ENCODE results near the gene ZNF708. TPM values are rescaled to one million over a fixed set of nuclear protein-coding genes. Genes with fewer than 3 reads are reported as not detected.

Gene ZNF708
- total and polyA plus RNA-seq, 9 of the 15 experiments (the other 6 are each of a cell fraction or from before 2014, with no cell fraction given): 2.9 to 11.9 (median 6.7) TPM

GRCh38 chr19:21321996-21322395, 7.2 kb downstream of the ZNF708 start:
- no peaks in the 10 kb centered on the region for H3K27me3 ChIP-seq (ENCODE audit: control insufficient read depth in 2 of 2, insufficient read depth in 2 of 2, low read length in 2 of 2)
- no peak overlapping the region for H3K4me2 ChIP-seq (ENCODE audit: insufficient read depth, low read length)
- H2AFZ ChIP-seq (ENCODE audit: low read depth, low read length): no peak overlapping the region
- CTCF ChIA-PET (ENCODE audit: low intra/inter-chr PET ratio): no interaction called here
- intact Hi-C loops (cut with micrococcal nuclease): no loop called here
- peaks cover 8 to 9% of the 10 kb centered on the region in 2 experiments; a peak in 4 of 5 replicates for H3K4me1 ChIP-seq (replicated peaks in 1 of 2; ENCODE audit: control insufficient read depth in 2 of 2, insufficient read depth in 2 of 2, low read length in 2 of 2)
- POLR2A ChIA-PET: no interaction called here
- FAIRE-seq (no peak), ATAC-seq (no peak), DNase-seq (ENCODE audit: extremely low read depth in 1 of 4, low spot score in 3 of 4) (no peak)
- no peak overlapping the region for H3K4me3 ChIP-seq
- no peaks in the 10 kb centered on the region for H3K9me3 ChIP-seq (replicated peaks; ENCODE audit: control insufficient read depth, insufficient read depth, low read depth, low read length)
- in situ Hi-C loops (cut with MboI): no loop called here
- BruUV-seq (replicated peaks): no TSS peak
- no peak overlapping the region for H3K9ac ChIP-seq (ENCODE audit: insufficient read depth in 1 of 2, low read depth in 2 of 2, low read length in 2 of 2)
- peaks cover 9% of the 10 kb centered on the region; the same call in 1 of the 3 replicates for H3K36me3 ChIP-seq (ENCODE audit: control insufficient read depth, insufficient read depth, low read length)
- peaks cover 39% of the 10 kb centered on the region for H3K79me2 ChIP-seq (ENCODE audit: control insufficient read depth, insufficient read depth, low read length)
- H3K27ac ChIP-seq (ENCODE audit: extremely low read depth, low read depth, low read length): no peak overlapping the region
- no peak for TF ChIP-seq CC2D1A (IDR thresholded peaks at IDR 0.05)
- H3K9me1 ChIP-seq (ENCODE audit: control insufficient read depth, insufficient read depth, low read length): no peaks in the 10 kb centered on the region
- no peaks in the 10 kb centered on the region for H4K20me1 ChIP-seq (replicated peaks; ENCODE audit: control insufficient read depth, insufficient read depth, low read length)
- 82% methylated on average over 4 of the region's 4 CpGs for WGBS (ENCODE audit: insufficient coverage, low coverage, missing lambda C conversion rate)

- no peak for TF ChIP-seq RFX5 (IDR thresholded peaks at IDR 0.05; ENCODE audit: low read depth, low read length)
- TF ChIP-seq HCFC1 (IDR thresholded peaks at IDR 0.05; ENCODE audit: low read depth, low read length): no peak
- no peak for TF ChIP-seq MAFG (tag; conservative IDR thresholded peaks at IDR 0.05)
- TF ChIP-seq HINFP (tag; conservative IDR thresholded peaks at IDR 0.05; ENCODE audit: low read depth): no peak
- no peak for TF ChIP-seq MAFK (IDR thresholded peaks at IDR 0.05; ENCODE audit: low read length)
- TF ChIP-seq NKRF (IDR thresholded peaks at IDR 0.05; ENCODE audit: borderline replicate concordance): no peak
- TF ChIP-seq YBX1 (IDR thresholded peaks at IDR 0.05): no peak
- no peak for TF ChIP-seq CBX5 (IDR thresholded peaks at IDR 0.05; ENCODE audit: borderline replicate concordance, low read depth)
- TF ChIP-seq POLR3G (IDR thresholded peaks at IDR 0.05; ENCODE audit: extremely low read depth, insufficient read length, insufficient replicate concordance): no peak
- no peak for TF ChIP-seq COPS2 (conservative IDR thresholded peaks at IDR 0.05)
- no peak for TF ChIP-seq NCOA6 (IDR thresholded peaks at IDR 0.05)
- no peak for TF ChIP-seq ZNF224 (CRISPR knock-in tag; IDR thresholded peaks at IDR 0.05)
- Histone ChIP-seq H3K4me3 (no peak overlapping the region), H3K4me2 (ENCODE audit: insufficient read depth, low read length) (no peak overlapping the region), H3K27me3 (ENCODE audit: control insufficient read depth in 2 of 2, insufficient read depth in 2 of 2, low read length in 2 of 2) (no peaks in the 10 kb centered on the region), H3K4me1 (replicated peaks in 1 of 2; ENCODE audit: control insufficient read depth in 2 of 2, insufficient read depth in 2 of 2, low read length in 2 of 2) (peaks cover 8 to 9% of the 10 kb centered on the region in 2 experiments; a peak in 4 of 5 replicates), H3K27ac (ENCODE audit: extremely low read depth, low read depth, low read length) (no peak overlapping the region), H4K20me1 (replicated peaks; ENCODE audit: control insufficient read depth, insufficient read depth, low read length) (no peaks in the 10 kb centered on the region), H3K9ac (ENCODE audit: insufficient read depth in 1 of 2, low read depth in 2 of 2, low read length in 2 of 2) (no peak overlapping the region), H3K36me3 (ENCODE audit: control insufficient read depth, insufficient read depth, low read length) (peaks cover 4% of the 10 kb centered on the region; the same call in 1 of the 3 replicates), H3K79me2 (ENCODE audit: control insufficient read depth, insufficient read depth, low read length) (peaks cover 41% of the 10 kb centered on the region), H3K9me1 (ENCODE audit: control insufficient read depth, insufficient read depth, low read length) (no peaks in the 10 kb centered on the region), H2AFZ (ENCODE audit: low read depth, low read length) (no peak overlapping the region), H3K9me3 (replicated peaks; ENCODE audit: control insufficient read depth, insufficient read depth, low read depth, low read length) (no peaks in the 10 kb centered on the region)
- CTCF ChIA-PET (ENCODE audit: low intra/inter-chr PET ratio): no interaction called here
- 83% methylated on average over 2 of the region's 4 CpGs for WGBS (ENCODE audit: insufficient coverage, low coverage, missing lambda C conversion rate)
- in situ Hi-C loops (cut with MboI): no loop called here
- POLR2A ChIA-PET: interaction anchor here (1.4 kb wide), 1 partner anchor 8 kb away, joined by 3 read pairs; the partner anchor contains the start of gene ZNF708
- FAIRE-seq (no peak), DNase-seq (ENCODE audit: extremely low read depth in 1 of 4, low spot score in 3 of 4) (no peak), ATAC-seq (no peak)
- no TSS peak for BruUV-seq (replicated peaks)
- intact Hi-C loops (cut with micrococcal nuclease): no loop called here
Measured at GRCh38 chr19:21321134-21321533, 8.1 kb downstream of the ZNF708 start.

Data from K562 (cell line).